Measurements from ENCODE around the gene KLK15. TPM values are rescaled to one million over a fixed set of nuclear protein-coding genes. Genes with fewer than 3 reads are reported as not detected.

Gene KLK15
- total RNA-seq, result not detected

- no peak for DNase-seq (ENCODE audit: low spot score in 2 of 2)
These were observed at the start of gene KLK15 for GRCh38 chr19:50833117-50833801. KLK15 (minus strand) TSS chr19:50833574; CDS start chr19:50831492, 2,082 bp downstream.

GRCh38 chr19:50882188-50882587 is 48.8 kb upstream of the KLK15 start:
- Histone ChIP-seq H3K4me1 (no peaks in the 10 kb centered on the region), H3K36me3 (no peaks in the 10 kb centered on the region), H3K4me3 (no peak overlapping the region), H3K27me3 (peaks cover 0 to 7% of the 10 kb centered on the region in 2 donors), H3K9me3 (no peaks in the 10 kb centered on the region), H3K27ac (no peak overlapping the region)
- no peak for TF ChIP-seq CTCF (IDR thresholded peaks at IDR 0.05)
- no peak for TF ChIP-seq POLR2A (IDR thresholded peaks at IDR 0.05)
- TF ChIP-seq EP300 (IDR thresholded peaks at IDR 0.05), result no peak
- 46 to 57% methylated on average over 3 of the region's 3 CpGs for WGBS, 2 donors
- DNase-seq (ENCODE audit: low spot score in 2 of 2), result no peak

More at GRCh38 chr19:50833117-50833801, at the start of gene KLK15:
- no peak within 1 kb of the TSS for H3K4me3 ChIP-seq
- peaks cover 2 to 40% of the 10 kb centered on the region in 2 donors for H3K27me3 ChIP-seq
- H3K27ac ChIP-seq, result no peak within 1 kb of the TSS
- no peaks in the 10 kb centered on the region for H3K9me3 ChIP-seq
- TF ChIP-seq EP300 (IDR thresholded peaks at IDR 0.05) (no peak), POLR2A (IDR thresholded peaks at IDR 0.05) (no peak)
- 66 to 69% methylated on average over 8 of the region's 8 CpGs for WGBS, 2 donors
- H3K36me3 ChIP-seq, result no peaks in the 10 kb centered on the region
- H3K4me1 ChIP-seq, result peaks cover 0 to 14% (median 3%) of the 10 kb centered on the region in 4 donors

GRCh38 chr19:50880241-50880640 is 46.9 kb upstream of the KLK15 start:
- 75 to 81% methylated on average over 5 of the region's 5 CpGs for WGBS, 2 donors
- TF ChIP-seq EP300 (IDR thresholded peaks at IDR 0.05) (no peak), POLR2A (IDR thresholded peaks at IDR 0.05) (no peak), CTCF (IDR thresholded peaks at IDR 0.05) (no peak)
- H3K4me1 ChIP-seq, result no peaks in the 10 kb centered on the region
- H3K9me3 ChIP-seq, result no peaks in the 10 kb centered on the region
- H3K4me3 ChIP-seq, result no peak overlapping the region
- no peak for DNase-seq (ENCODE audit: low spot score in 2 of 2)
- no peaks in the 10 kb centered on the region for H3K36me3 ChIP-seq
- H3K27me3 ChIP-seq, result peaks cover 0 to 16% of the 10 kb centered on the region in 2 donors
- H3K27ac ChIP-seq, result no peak overlapping the region

GRCh38 chr19:50878851-50879250 is 45.5 kb upstream of the KLK15 start:
- Histone ChIP-seq H3K4me3 (no peak overlapping the region), H3K9me3 (no peaks in the 10 kb centered on the region), H3K27me3 (peaks cover 0 to 16% of the 10 kb centered on the region in 2 donors), H3K4me1 (peaks cover 0 to 3% (median 0%) of the 10 kb centered on the region in 4 donors), H3K27ac (no peak overlapping the region), H3K36me3 (no peaks in the 10 kb centered on the region)
- no peak for DNase-seq (ENCODE audit: low spot score in 2 of 2)
- TF ChIP-seq POLR2A (IDR thresholded peaks at IDR 0.05), result no peak
- TF ChIP-seq EP300 (IDR thresholded peaks at IDR 0.05), result no peak
- no peak for TF ChIP-seq CTCF (IDR thresholded peaks at IDR 0.05)
- 62 to 65% methylated on average over 5 of the region's 5 CpGs for WGBS, 2 donors

GRCh38 chr19:50877338-50877737 is 44.0 kb upstream of the KLK15 start:
- WGBS, 2 donors, result 35 to 47% methylated on average over 8 of the region's 8 CpGs
- no peaks in the 10 kb centered on the region for H3K9me3 ChIP-seq
- no peak overlapping the region for H3K27ac ChIP-seq
- H3K4me3 ChIP-seq, result no peak overlapping the region
- H3K4me1 ChIP-seq, result peaks cover 0 to 3% (median 0%) of the 10 kb centered on the region in 4 donors
- peaks cover 0 to 16% of the 10 kb centered on the region in 2 donors for H3K27me3 ChIP-seq
- H3K36me3 ChIP-seq, result no peaks in the 10 kb centered on the region
- no peak for TF ChIP-seq POLR2A (IDR thresholded peaks at IDR 0.05)
- no peak for TF ChIP-seq EP300 (IDR thresholded peaks at IDR 0.05)
- TF ChIP-seq CTCF (IDR thresholded peaks at IDR 0.05), result no peak
- no peak for DNase-seq (ENCODE audit: low spot score in 2 of 2)

Data from tibial nerve (tissue), 4 donors.